ENCODE data around the gene CDCP1.

The CDCP1 gene

GRCh38 chr3:45145681-45146614 lies at the start of gene CDCP1:
CDCP1 (minus strand) TSS chr3:45146378; CDS start chr3:45146287, 91 bp downstream.
- Histone ChIP-seq H3K36me3 (ENCODE audit: insufficient read depth, low read length) (no peaks in the 10 kb centered on the region), H3K4me1 (ENCODE audit: insufficient read depth, low read length) (no peaks in the 10 kb centered on the region), H3K9ac (ENCODE audit: low read depth, low read length) (peak within 1 kb of the TSS; percentile 88), H3K9me3 (ENCODE audit: control insufficient read depth, insufficient read depth, low read length) (peaks cover 2% of the 10 kb centered on the region; the same call in 1 of the 2 replicates)

- H3K9me3 ChIP-seq (ENCODE audit: control insufficient read depth, insufficient read depth, low read length), result no peaks in the 10 kb centered on the region; the same call in 1 of the 2 replicates
Measured at GRCh38 chr3:45194791-45195190, 48.6 kb upstream of the CDCP1 start.

GRCh38 chr3:45191924-45192417 lies 45.8 kb upstream of the CDCP1 start:
- H3K4me1 ChIP-seq (ENCODE audit: insufficient read depth, low read length), result no peaks in the 10 kb centered on the region

More at GRCh38 chr3:45194791-45195190, 48.6 kb upstream of the CDCP1 start:
- Histone ChIP-seq H3K4me1 (ENCODE audit: insufficient read depth, low read length) (peaks cover 7% of the 10 kb centered on the region; the same call in 1 of the 2 replicates), H3K9ac (ENCODE audit: low read depth, low read length) (no peak overlapping the region), H3K36me3 (ENCODE audit: insufficient read depth, low read length) (no peaks in the 10 kb centered on the region)

GRCh38 chr3:45191424-45191823 lies 45.2 kb upstream of the CDCP1 start:
- no peaks in the 10 kb centered on the region for H3K4me1 ChIP-seq (ENCODE audit: insufficient read depth, low read length)
- no peak overlapping the region for H3K9ac ChIP-seq (ENCODE audit: low read depth, low read length)
- no peaks in the 10 kb centered on the region for H3K36me3 ChIP-seq (ENCODE audit: insufficient read depth, low read length)
- no peaks in the 10 kb centered on the region for H3K9me3 ChIP-seq (ENCODE audit: control insufficient read depth, insufficient read depth, low read length)

More at GRCh38 chr3:45191924-45192417, 45.8 kb upstream of the CDCP1 start:
- no peaks in the 10 kb centered on the region for H3K36me3 ChIP-seq (ENCODE audit: insufficient read depth, low read length)
- H3K9me3 ChIP-seq (ENCODE audit: control insufficient read depth, insufficient read depth, low read length), result no peaks in the 10 kb centered on the region
- H3K9ac ChIP-seq (ENCODE audit: low read depth, low read length), result no peak overlapping the region

GRCh38 chr3:45188719-45189659 lies 42.8 kb upstream of the CDCP1 start:
- Histone ChIP-seq H3K9ac (ENCODE audit: low read depth, low read length) (no peak overlapping the region), H3K36me3 (ENCODE audit: insufficient read depth, low read length) (no peaks in the 10 kb centered on the region), H3K9me3 (ENCODE audit: control insufficient read depth, insufficient read depth, low read length) (no peaks in the 10 kb centered on the region), H3K4me1 (ENCODE audit: insufficient read depth, low read length) (no peaks in the 10 kb centered on the region)

- Histone ChIP-seq H3K9ac (ENCODE audit: low read depth, low read length) (no peak overlapping the region), H3K4me1 (ENCODE audit: insufficient read depth, low read length) (peaks cover 10% of the 10 kb centered on the region), H3K9me3 (ENCODE audit: control insufficient read depth, insufficient read depth, low read length) (no peaks in the 10 kb centered on the region), H3K36me3 (ENCODE audit: insufficient read depth, low read length) (no peaks in the 10 kb centered on the region)
Measured at GRCh38 chr3:45187694-45188141, 41.5 kb upstream of the CDCP1 start.

- no peaks in the 10 kb centered on the region for H3K36me3 ChIP-seq (ENCODE audit: insufficient read depth, low read length)
- H3K4me1 ChIP-seq (ENCODE audit: insufficient read depth, low read length), result peaks cover 11% of the 10 kb centered on the region
- no peak overlapping the region for H3K9ac ChIP-seq (ENCODE audit: low read depth, low read length)
- no peaks in the 10 kb centered on the region for H3K9me3 ChIP-seq (ENCODE audit: control insufficient read depth, insufficient read depth, low read length)
Measured at GRCh38 chr3:45186871-45187270, 40.7 kb upstream of the CDCP1 start.

GRCh38 chr3:45185461-45185860 lies 39.3 kb upstream of the CDCP1 start:
- peaks cover 11% of the 10 kb centered on the region for H3K4me1 ChIP-seq (ENCODE audit: insufficient read depth, low read length)
- H3K9ac ChIP-seq (ENCODE audit: low read depth, low read length), result no peak overlapping the region
- no peaks in the 10 kb centered on the region for H3K36me3 ChIP-seq (ENCODE audit: insufficient read depth, low read length)
- no peaks in the 10 kb centered on the region for H3K9me3 ChIP-seq (ENCODE audit: control insufficient read depth, insufficient read depth, low read length)

GRCh38 chr3:45185052-45185451 lies 38.9 kb upstream of the CDCP1 start:
- peaks cover 11% of the 10 kb centered on the region for H3K4me1 ChIP-seq (ENCODE audit: insufficient read depth, low read length)
- no peak overlapping the region for H3K9ac ChIP-seq (ENCODE audit: low read depth, low read length)
- no peaks in the 10 kb centered on the region for H3K9me3 ChIP-seq (ENCODE audit: control insufficient read depth, insufficient read depth, low read length)
- no peaks in the 10 kb centered on the region for H3K36me3 ChIP-seq (ENCODE audit: insufficient read depth, low read length)

GRCh38 chr3:45183872-45184262 lies 37.7 kb upstream of the CDCP1 start:
- peaks cover 11% of the 10 kb centered on the region for H3K4me1 ChIP-seq (ENCODE audit: insufficient read depth, low read length)
- H3K9ac ChIP-seq (ENCODE audit: low read depth, low read length), result no peak overlapping the region
- no peaks in the 10 kb centered on the region for H3K36me3 ChIP-seq (ENCODE audit: insufficient read depth, low read length)
- no peaks in the 10 kb centered on the region for H3K9me3 ChIP-seq (ENCODE audit: control insufficient read depth, insufficient read depth, low read length)

GRCh38 chr3:45182915-45183871 lies 37.0 kb upstream of the CDCP1 start:
- no peaks in the 10 kb centered on the region for H3K36me3 ChIP-seq (ENCODE audit: insufficient read depth, low read length)

GRCh38 chr3:45181496-45181895 lies 35.3 kb upstream of the CDCP1 start:
- Histone ChIP-seq H3K36me3 (ENCODE audit: insufficient read depth, low read length) (no peaks in the 10 kb centered on the region), H3K9me3 (ENCODE audit: control insufficient read depth, insufficient read depth, low read length) (no peaks in the 10 kb centered on the region), H3K9ac (ENCODE audit: low read depth, low read length) (no peak overlapping the region), H3K4me1 (ENCODE audit: insufficient read depth, low read length) (peaks cover 11% of the 10 kb centered on the region)

More at GRCh38 chr3:45182915-45183871, 37.0 kb upstream of the CDCP1 start:
- Histone ChIP-seq H3K4me1 (ENCODE audit: insufficient read depth, low read length) (peaks cover 11% of the 10 kb centered on the region), H3K9me3 (ENCODE audit: control insufficient read depth, insufficient read depth, low read length) (no peaks in the 10 kb centered on the region), H3K9ac (ENCODE audit: low read depth, low read length) (no peak overlapping the region)

- no peak overlapping the region for H3K9ac ChIP-seq (ENCODE audit: low read depth, low read length)
- no peaks in the 10 kb centered on the region for H3K9me3 ChIP-seq (ENCODE audit: control insufficient read depth, insufficient read depth, low read length)
Measured at GRCh38 chr3:45180899-45181298, 34.7 kb upstream of the CDCP1 start.

More at GRCh38 chr3:45180899-45181298, 34.7 kb upstream of the CDCP1 start:
- Histone ChIP-seq H3K4me1 (ENCODE audit: insufficient read depth, low read length) (peaks cover 11% of the 10 kb centered on the region), H3K36me3 (ENCODE audit: insufficient read depth, low read length) (no peaks in the 10 kb centered on the region)
